GM20000 (cell line): ENCODE data around the gene PTPN6.

Experiments
- DNase-seq: peaks from one replicate; pipeline ENCODE4 v3.0.0; 2012; ENCODE audit warnings: low spot score
- CTCF ChIP-seq: IDR thresholded peaks from 2 replicates; pipeline ENCODE4 v1.5.1; 2012; ENCODE audit warnings: mild to moderate bottlenecking, control low read depth; ENCODE audit errors: extremely low read depth, missing control alignments

PTPN6 gene

GRCh38 chr12:6951551-6952120, 480 bp downstream of the PTPN6 start:
- no peak for TF ChIP-seq CTCF

DNA sequence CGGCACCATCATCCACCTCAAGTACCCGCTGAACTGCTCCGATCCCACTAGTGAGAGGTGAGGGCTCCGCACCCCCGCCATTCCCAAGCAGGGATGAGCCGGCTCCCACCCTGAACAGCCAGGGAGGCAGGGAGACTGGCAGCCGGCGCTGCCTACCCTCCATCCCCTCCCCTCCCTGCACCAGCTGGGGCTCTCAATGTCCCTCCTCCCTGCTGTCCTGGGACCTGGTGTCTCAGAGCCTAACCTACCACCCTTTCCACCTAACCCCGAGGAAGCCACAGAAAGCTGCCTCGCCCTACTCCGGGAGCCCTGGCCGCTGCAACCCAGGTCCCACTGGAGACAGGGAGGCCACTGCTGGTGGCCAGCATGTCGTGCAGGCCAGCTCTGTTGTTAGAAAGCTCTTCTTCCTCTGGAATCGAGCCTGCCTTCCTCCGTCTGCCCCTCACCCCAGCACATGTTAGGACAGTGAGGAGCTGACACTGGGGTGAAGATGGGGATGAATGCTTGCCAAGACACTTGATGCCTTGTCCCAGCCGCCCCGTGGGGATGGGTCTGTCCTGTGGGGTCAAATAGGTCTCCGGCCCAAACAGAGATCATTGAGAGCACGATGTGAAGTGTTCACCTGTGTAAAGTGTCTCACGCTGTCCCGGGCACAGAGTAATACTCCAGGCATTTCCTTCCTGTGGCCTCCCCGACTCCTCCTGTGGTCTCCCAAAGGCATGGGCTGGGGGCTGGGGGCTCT, 1.1 kb downstream of the PTPN6 start:
- no peak for DNase-seq
- no peak for TF ChIP-seq CTCF

More at GRCh38 chr12:6951551-6952120, 480 bp downstream of the PTPN6 start:
- DNase-seq = no peak

GRCh38 chr12:6952863-6953441, 1.8 kb downstream of the PTPN6 start:
- DNase-seq = no peak
- TF ChIP-seq CTCF = no peak

DNA sequence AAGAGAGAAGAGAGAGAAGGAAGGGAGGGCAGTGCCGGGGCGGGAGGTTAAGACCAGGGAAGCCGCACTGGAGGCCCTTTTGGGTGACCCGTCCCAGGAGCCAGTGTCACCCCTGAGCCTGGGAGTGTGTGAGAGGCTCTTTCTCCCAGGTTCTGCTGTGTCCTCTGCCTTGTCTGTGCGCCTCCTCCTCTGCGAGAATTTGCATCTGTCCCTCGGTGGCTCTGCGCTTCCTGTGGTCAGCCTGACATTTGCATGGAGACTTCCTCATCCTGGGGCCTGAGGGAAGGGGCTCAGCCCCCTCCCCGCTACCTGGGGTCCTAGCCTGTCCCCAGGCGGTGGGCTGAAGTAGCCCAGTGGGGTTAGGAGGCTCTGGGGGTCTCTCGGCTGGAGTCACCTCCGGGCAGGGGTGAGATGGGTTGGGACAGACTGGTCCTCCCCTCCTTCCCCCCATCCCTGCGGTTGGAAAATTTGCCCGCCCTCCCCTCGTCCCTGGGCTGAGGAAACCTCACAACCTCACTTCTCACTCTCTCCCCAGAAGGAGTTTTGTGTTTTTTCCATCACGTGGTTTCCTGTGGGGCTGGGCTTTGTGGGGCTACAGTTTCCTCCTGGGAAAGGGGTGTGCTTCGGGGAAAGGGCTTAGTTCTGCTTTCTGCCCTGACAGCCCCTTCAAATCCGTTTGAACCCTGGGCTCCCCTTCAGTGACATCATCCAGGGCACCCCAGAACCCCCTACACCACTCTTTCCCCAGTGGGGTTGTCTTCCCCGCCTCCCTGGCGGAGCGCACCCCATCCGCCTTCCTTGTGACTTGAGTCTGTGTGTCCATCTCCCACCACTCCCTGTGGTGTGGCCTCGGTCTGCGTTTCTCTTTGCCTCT, 2.5 kb downstream of the PTPN6 start:
- no peak for TF ChIP-seq CTCF
- peak; percentile 81 for DNase-seq

- TF ChIP-seq CTCF = no peak
- DNase-seq = no peak
These were observed 3.4 kb downstream of the PTPN6 start for GRCh38 chr12:6954316-6955107.

DNA sequence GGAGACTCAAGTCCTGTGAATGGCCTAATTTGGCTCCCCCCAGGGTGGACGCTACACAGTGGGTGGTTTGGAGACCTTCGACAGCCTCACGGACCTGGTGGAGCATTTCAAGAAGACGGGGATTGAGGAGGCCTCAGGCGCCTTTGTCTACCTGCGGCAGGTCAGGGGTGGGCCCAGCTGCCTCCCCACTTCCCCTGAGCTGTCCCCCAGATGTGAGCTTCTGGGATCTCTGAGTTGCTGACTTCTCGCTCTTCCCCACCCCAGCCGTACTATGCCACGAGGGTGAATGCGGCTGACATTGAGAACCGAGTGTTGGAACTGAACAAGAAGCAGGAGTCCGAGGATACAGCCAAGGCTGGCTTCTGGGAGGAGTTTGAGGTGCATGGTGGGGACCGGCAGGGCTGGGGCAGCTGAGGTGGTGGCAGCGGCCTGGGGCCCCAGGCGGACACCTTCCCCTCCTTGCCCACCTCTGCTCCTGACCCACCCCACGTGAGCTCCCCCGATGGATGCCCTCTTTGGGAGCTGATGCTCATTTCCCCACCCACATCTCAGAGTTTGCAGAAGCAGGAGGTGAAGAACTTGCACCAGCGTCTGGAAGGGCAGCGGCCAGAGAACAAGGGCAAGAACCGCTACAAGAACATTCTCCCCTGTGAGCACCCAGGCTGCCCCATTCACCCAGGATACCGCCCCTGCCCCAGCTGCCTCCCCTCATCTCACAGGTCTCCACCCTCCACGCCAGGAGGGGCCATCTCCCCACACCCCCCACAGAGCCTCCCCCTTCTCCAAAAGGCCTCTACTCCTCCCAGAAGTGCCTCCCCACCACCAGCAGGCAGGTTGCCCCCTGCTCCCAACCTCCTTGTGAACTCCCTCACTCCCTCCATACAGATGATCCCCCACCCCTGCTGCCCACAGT, 4.2 kb downstream of the PTPN6 start:
- no peak for TF ChIP-seq CTCF
- DNase-seq = no peak
